GM18526 (cell line): ENCODE results near the gene LILRA2.

Source experiments
- POLR2A ChIP-seq: IDR thresholded peaks from 3 replicates; pipeline ENCODE4 v1.6.1; 2011; ENCODE audit not compliant: insufficient read length; ENCODE audit errors: extremely low read depth

LILRA2 gene

GRCh38 chr19:54573330-54573872, at the start of gene LILRA2:
Gene LILRA2, plus strand, starts transcription at chr19:54573790. Its CDS starts 89 bp downstream, at chr19:54573879.
- TF ChIP-seq POLR2A: no peak

GRCh38 chr19:54525636-54526035, 48.0 kb upstream of the LILRA2 start:
- TF ChIP-seq POLR2A: no peak

- TF ChIP-seq POLR2A: no peak
Observed at GRCh38 chr19:54526972-54527371, 46.6 kb upstream of the LILRA2 start.

- TF ChIP-seq POLR2A: no peak
Observed at GRCh38 chr19:54530866-54531265, 42.7 kb upstream of the LILRA2 start.

GRCh38 chr19:54532528-54532927, 41.1 kb upstream of the LILRA2 start:
- TF ChIP-seq POLR2A: peak; percentile 26

- TF ChIP-seq POLR2A: no peak
Observed at GRCh38 chr19:54533476-54533875, 40.1 kb upstream of the LILRA2 start.

GRCh38 chr19:54534156-54534555, 39.4 kb upstream of the LILRA2 start:
- TF ChIP-seq POLR2A: no peak

GRCh38 chr19:54535601-54536000, 38.0 kb upstream of the LILRA2 start:
- no peak for TF ChIP-seq POLR2A

GRCh38 chr19:54536956-54537355, 36.6 kb upstream of the LILRA2 start:
- no peak for TF ChIP-seq POLR2A

GRCh38 chr19:54541712-54542111, 31.9 kb upstream of the LILRA2 start:
- TF ChIP-seq POLR2A: no peak

GRCh38 chr19:54548806-54549205, 24.8 kb upstream of the LILRA2 start:
- TF ChIP-seq POLR2A: no peak

GRCh38 chr19:54549224-54549623, 24.4 kb upstream of the LILRA2 start:
- no peak for TF ChIP-seq POLR2A

- TF ChIP-seq POLR2A: no peak
Observed at GRCh38 chr19:54551293-54551692, 22.3 kb upstream of the LILRA2 start.

GRCh38 chr19:54551950-54552912, 21.4 kb upstream of the LILRA2 start:
- TF ChIP-seq POLR2A: no peak

- no peak for TF ChIP-seq POLR2A
Observed at GRCh38 chr19:54552913-54553310, 20.7 kb upstream of the LILRA2 start.

GRCh38 chr19:54554006-54554405, 19.6 kb upstream of the LILRA2 start:
- TF ChIP-seq POLR2A: no peak

GRCh38 chr19:54554896-54555295, 18.7 kb upstream of the LILRA2 start:
- no peak for TF ChIP-seq POLR2A

GRCh38 chr19:54556194-54556593, 17.4 kb upstream of the LILRA2 start:
- no peak for TF ChIP-seq POLR2A
